NCI-H82 treated with DMSO at 0.1 percent for 48 hours (cell line): ENCODE results near the gene CYP2A7.
"Not testable (repeated sequence)": the region's sequence is repeated elsewhere in the genome, so short reads cannot be mapped to it uniquely, and the experiment has no call there.

Experiments used
- DNase-seq: peaks from one replicate; lab custom pipeline; 2025; ENCODE audit not compliant: unreplicated experiment; lab: John Stamatoyannopoulos, UW

Gene CYP2A7

GRCh38 chr19:40843653-40844052 lies 38.4 kb downstream of the CYP2A7 start:
- not testable (repeated sequence) for DNase-seq

- DNase-seq = not testable (repeated sequence)
These were observed 38.9 kb downstream of the CYP2A7 start for GRCh38 chr19:40842997-40843652.

- not testable (repeated sequence) for DNase-seq
These were observed 40.0 kb downstream of the CYP2A7 start for GRCh38 chr19:40842012-40842411.

- not testable (repeated sequence) for DNase-seq
These were observed 43.6 kb downstream of the CYP2A7 start for GRCh38 chr19:40838477-40838876.

- DNase-seq = no peak
These were observed 45.1 kb downstream of the CYP2A7 start for GRCh38 chr19:40836754-40837429.

- not testable (repeated sequence) for DNase-seq
These were observed 48.1 kb downstream of the CYP2A7 start for GRCh38 chr19:40833728-40834533.

- DNase-seq = not testable (repeated sequence)
These were observed 49.6 kb downstream of the CYP2A7 start for GRCh38 chr19:40832431-40832790.

GRCh38 chr19:40831502-40832430 lies 50.3 kb downstream of the CYP2A7 start:
- DNase-seq = no peak

GRCh38 chr19:40830741-40831140 lies 51.3 kb downstream of the CYP2A7 start:
- not testable (repeated sequence) for DNase-seq

GRCh38 chr19:40829205-40829604 lies 52.8 kb downstream of the CYP2A7 start:
- DNase-seq = no peak

GRCh38 chr19:40827386-40828247 lies 54.4 kb downstream of the CYP2A7 start:
- no peak for DNase-seq

GRCh38 chr19:40826699-40827385 lies 55.2 kb downstream of the CYP2A7 start:
- DNase-seq = not testable (repeated sequence)

- not testable (repeated sequence) for DNase-seq
These were observed 55.7 kb downstream of the CYP2A7 start for GRCh38 chr19:40826312-40826698.

- not testable (repeated sequence) for DNase-seq
These were observed 56.5 kb downstream of the CYP2A7 start for GRCh38 chr19:40825460-40826095.
